Measurements from ENCODE around the gene SCNM1.

Gene SCNM1

DNA sequence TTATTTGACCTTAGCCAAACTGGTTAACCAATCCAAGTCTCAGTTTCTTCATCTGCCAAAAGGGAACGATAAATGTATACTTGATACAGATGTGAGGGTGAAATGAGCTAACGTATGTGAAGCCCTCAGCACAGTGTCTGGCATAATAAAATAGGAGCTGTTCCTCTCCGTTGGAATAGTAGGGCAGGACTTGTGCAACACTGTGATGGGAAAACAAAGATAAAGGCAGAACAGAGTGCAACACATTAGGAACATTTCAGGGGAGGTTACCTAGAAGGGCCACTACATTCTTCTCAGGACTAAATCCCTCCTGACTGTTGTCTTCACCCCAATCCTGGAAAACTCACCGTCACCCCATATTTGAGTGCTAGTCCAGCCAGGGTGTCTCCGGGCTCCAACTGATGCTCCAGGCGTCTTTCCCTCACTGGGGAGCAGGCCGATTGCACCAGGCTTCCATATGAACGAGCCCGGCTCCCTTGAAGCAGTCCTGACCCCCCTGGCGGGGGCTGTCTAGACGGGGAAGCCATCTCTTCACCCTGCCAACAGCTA is 1.1 kb upstream of the SCNM1 start:
- POLR2A ChIA-PET: interaction anchor here (0.8 to 3.3 kb wide), 9 partner anchors 8 to 158 kb away, joined by 3 to 23 read pairs (median 4); partner anchors contain the start of genes MINDY1, TMOD4, TNFAIP8L2 and VPS72
- TF ChIP-seq PRDM1 (tag by site-specific recombination; IDR thresholded peaks at IDR 0.05) (no peak), ZNF585B (tag by site-specific recombination; IDR thresholded peaks at IDR 0.05) (no peak), GLIS1 (tag by site-specific recombination; IDR thresholded peaks at IDR 0.05) (peak; percentile 57), SCRT2 (tag by site-specific recombination; IDR thresholded peaks at IDR 0.05) (0 out of 2 replicates have a peak, but pooled peaks have one; percentile 16), ZNF600 (tag by site-specific recombination; IDR thresholded peaks at IDR 0.05) (peak; percentile 12; the same call in 1 of the 2 replicates), ZXDB (tag by site-specific recombination; IDR thresholded peaks at IDR 0.05) (no peak)
- TF ChIP-seq, protein P1, sequence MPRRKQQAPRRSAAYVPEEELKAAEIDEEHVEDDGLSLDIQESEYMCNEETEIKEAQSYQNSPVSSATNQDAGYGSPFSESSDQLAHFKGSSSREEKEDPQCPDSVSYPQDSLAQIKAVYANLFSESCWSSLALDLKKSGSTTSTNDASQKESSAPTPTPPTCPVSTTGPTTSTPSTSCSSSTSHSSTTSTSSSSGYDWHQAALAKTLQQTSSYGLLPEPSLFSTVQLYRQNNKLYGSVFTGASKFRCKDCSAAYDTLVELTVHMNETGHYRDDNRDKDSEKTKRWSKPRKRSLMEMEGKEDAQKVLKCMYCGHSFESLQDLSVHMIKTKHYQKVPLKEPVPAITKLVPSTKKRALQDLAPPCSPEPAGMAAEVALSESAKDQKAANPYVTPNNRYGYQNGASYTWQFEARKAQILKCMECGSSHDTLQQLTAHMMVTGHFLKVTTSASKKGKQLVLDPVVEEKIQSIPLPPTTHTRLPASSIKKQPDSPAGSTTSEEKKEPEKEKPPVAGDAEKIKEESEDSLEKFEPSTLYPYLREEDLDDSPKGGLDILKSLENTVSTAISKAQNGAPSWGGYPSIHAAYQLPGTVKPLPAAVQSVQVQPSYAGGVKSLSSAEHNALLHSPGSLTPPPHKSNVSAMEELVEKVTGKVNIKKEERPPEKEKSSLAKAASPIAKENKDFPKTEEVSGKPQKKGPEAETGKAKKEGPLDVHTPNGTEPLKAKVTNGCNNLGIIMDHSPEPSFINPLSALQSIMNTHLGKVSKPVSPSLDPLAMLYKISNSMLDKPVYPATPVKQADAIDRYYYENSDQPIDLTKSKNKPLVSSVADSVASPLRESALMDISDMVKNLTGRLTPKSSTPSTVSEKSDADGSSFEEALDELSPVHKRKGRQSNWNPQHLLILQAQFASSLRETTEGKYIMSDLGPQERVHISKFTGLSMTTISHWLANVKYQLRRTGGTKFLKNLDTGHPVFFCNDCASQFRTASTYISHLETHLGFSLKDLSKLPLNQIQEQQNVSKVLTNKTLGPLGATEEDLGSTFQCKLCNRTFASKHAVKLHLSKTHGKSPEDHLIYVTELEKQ (tag by site-specific recombination; IDR thresholded peaks at IDR 0.05; ENCODE audit: borderline replicate concordance): no peak
- H3K4me3 ChIP-seq (ENCODE audit: low read depth, low read length): peak overlapping the region; percentile 82
- peaks cover 21 to 53% of the 10 kb centered on the region in 2 experiments for H3K36me3 ChIP-seq (ENCODE audit: control insufficient read depth in 2 of 2, insufficient read depth in 1 of 2, low read length in 2 of 2)
- H3K4me1 ChIP-seq (ENCODE audit: control insufficient read depth, insufficient read depth, low read length): peaks cover 6% of the 10 kb centered on the region; the same call in 1 of the 2 replicates
- peak overlapping the region; percentile 63 for H3K27ac ChIP-seq (ENCODE audit: extremely low read depth, low read depth, low read length)
- no peaks in the 10 kb centered on the region for H3K9me3 ChIP-seq (ENCODE audit: control insufficient read depth, insufficient read depth, low read depth, low read length)
- CTCF ChIA-PET: interaction anchor here (0.6 to 1.8 kb wide), 3 partner anchors 9 to 140 kb away, joined by 3 to 9 read pairs (median 4); partner anchors contain the start of gene TNFAIP8L2

DNA sequence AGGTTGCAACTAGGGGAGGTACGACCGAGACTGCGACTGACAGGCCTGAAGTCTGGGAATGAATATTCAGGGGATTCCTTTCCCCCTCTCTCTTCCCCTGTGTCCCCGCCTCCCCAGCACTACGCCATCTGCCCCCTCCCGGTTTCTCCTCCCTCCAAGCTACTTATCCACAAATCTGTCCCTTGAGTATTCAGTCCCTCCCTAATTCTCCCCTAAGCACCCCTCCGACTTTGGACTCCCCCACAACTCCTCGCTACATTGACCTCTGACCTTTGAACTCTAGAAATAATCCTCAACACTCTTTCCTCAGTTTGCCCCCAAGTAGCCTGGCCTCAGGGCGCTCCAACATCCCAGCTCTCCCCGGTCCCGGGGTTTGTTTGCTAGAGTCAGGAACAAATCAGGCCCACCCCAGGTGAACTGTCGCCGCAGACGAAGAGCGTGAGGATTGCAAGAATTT is 635 bp upstream of the SCNM1 start:
- Histone ChIP-seq H3K4me3 (ENCODE audit: low read depth, low read length) (peak overlapping the region; percentile 82), H3K9me3 (ENCODE audit: control insufficient read depth, insufficient read depth, low read depth, low read length) (no peaks in the 10 kb centered on the region), H3K4me1 (ENCODE audit: control insufficient read depth, insufficient read depth, low read length) (peaks cover 6% of the 10 kb centered on the region; the same call in 1 of the 2 replicates), H3K36me3 (ENCODE audit: control insufficient read depth in 2 of 2, insufficient read depth in 1 of 2, low read length in 2 of 2) (peaks cover 17 to 53% of the 10 kb centered on the region in 2 experiments), H3K27ac (ENCODE audit: extremely low read depth, low read depth, low read length) (peak overlapping the region; percentile 63)
- ChIA-PET CTCF (interaction anchor here (0.6 to 1.8 kb wide), 3 partner anchors 9 to 141 kb away, joined by 3 to 9 read pairs (median 4); partner anchors contain the start of gene TNFAIP8L2), POLR2A (interaction anchor here (0.8 to 3.3 kb wide), 9 partner anchors 9 to 159 kb away, joined by 3 to 23 read pairs (median 4); partner anchors contain the start of genes MINDY1, TMOD4, TNFAIP8L2 and VPS72)
- TF ChIP-seq ZBTB21 (tag by site-specific recombination; IDR thresholded peaks at IDR 0.05): peak; percentile 28
- TF ChIP-seq ZNF350 (tag by site-specific recombination; IDR thresholded peaks at IDR 0.05): no peak
- peak; percentile 68 for TF ChIP-seq KLF1 (tag by site-specific recombination; IDR thresholded peaks at IDR 0.05)
- TF ChIP-seq, protein P2, sequence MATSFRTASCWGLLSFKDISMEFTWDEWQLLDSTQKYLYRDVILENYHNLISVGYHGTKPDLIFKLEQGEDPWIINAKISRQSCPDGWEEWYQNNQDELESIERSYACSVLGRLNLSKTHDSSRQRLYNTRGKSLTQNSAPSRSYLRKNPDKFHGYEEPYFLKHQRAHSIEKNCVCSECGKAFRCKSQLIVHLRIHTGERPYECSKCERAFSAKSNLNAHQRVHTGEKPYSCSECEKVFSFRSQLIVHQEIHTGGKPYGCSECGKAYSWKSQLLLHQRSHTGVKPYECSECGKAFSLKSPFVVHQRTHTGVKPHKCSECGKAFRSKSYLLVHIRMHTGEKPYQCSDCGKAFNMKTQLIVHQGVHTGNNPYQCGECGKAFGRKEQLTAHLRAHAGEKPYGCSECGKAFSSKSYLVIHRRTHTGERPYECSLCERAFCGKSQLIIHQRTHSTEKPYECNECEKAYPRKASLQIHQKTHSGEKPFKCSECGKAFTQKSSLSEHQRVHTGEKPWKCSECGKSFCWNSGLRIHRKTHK (tag by site-specific recombination; IDR thresholded peaks at IDR 0.05): no peak
- TF ChIP-seq ZXDB (tag by site-specific recombination; IDR thresholded peaks at IDR 0.05): no peak; the same call in 1 of the 2 replicates
- TF ChIP-seq, protein P3, sequence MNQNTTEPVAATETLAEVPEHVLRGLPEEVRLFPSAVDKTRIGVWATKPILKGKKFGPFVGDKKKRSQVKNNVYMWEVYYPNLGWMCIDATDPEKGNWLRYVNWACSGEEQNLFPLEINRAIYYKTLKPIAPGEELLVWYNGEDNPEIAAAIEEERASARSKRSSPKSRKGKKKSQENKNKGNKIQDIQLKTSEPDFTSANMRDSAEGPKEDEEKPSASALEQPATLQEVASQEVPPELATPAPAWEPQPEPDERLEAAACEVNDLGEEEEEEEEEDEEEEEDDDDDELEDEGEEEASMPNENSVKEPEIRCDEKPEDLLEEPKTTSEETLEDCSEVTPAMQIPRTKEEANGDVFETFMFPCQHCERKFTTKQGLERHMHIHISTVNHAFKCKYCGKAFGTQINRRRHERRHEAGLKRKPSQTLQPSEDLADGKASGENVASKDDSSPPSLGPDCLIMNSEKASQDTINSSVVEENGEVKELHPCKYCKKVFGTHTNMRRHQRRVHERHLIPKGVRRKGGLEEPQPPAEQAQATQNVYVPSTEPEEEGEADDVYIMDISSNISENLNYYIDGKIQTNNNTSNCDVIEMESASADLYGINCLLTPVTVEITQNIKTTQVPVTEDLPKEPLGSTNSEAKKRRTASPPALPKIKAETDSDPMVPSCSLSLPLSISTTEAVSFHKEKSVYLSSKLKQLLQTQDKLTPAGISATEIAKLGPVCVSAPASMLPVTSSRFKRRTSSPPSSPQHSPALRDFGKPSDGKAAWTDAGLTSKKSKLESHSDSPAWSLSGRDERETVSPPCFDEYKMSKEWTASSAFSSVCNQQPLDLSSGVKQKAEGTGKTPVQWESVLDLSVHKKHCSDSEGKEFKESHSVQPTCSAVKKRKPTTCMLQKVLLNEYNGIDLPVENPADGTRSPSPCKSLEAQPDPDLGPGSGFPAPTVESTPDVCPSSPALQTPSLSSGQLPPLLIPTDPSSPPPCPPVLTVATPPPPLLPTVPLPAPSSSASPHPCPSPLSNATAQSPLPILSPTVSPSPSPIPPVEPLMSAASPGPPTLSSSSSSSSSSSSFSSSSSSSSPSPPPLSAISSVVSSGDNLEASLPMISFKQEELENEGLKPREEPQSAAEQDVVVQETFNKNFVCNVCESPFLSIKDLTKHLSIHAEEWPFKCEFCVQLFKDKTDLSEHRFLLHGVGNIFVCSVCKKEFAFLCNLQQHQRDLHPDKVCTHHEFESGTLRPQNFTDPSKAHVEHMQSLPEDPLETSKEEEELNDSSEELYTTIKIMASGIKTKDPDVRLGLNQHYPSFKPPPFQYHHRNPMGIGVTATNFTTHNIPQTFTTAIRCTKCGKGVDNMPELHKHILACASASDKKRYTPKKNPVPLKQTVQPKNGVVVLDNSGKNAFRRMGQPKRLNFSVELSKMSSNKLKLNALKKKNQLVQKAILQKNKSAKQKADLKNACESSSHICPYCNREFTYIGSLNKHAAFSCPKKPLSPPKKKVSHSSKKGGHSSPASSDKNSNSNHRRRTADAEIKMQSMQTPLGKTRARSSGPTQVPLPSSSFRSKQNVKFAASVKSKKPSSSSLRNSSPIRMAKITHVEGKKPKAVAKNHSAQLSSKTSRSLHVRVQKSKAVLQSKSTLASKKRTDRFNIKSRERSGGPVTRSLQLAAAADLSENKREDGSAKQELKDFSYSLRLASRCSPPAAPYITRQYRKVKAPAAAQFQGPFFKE (tag by site-specific recombination; IDR thresholded peaks at IDR 0.05; ENCODE audit: borderline replicate concordance): no peak
- TF ChIP-seq, protein P4, sequence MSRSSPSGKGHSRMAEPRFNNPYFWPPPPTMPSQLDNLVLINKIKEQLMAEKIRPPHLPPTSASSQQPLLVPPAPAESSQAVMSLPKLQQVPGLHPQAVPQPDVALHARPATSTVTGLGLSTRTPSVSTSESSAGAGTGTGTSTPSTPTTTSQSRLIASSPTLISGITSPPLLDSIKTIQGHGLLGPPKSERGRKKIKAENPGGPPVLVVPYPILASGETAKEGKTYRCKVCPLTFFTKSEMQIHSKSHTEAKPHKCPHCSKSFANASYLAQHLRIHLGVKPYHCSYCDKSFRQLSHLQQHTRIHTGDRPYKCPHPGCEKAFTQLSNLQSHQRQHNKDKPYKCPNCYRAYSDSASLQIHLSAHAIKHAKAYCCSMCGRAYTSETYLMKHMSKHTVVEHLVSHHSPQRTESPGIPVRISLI (tag by site-specific recombination; IDR thresholded peaks at IDR 0.05): no peak
- peak; percentile 99 for TF ChIP-seq ZNF335 (tag by site-specific recombination; conservative IDR thresholded peaks at IDR 0.05)
- no peak for TF ChIP-seq ZNF266 (tag by site-specific recombination; IDR thresholded peaks at IDR 0.05; ENCODE audit: low read depth)
- TF ChIP-seq, protein P5, sequence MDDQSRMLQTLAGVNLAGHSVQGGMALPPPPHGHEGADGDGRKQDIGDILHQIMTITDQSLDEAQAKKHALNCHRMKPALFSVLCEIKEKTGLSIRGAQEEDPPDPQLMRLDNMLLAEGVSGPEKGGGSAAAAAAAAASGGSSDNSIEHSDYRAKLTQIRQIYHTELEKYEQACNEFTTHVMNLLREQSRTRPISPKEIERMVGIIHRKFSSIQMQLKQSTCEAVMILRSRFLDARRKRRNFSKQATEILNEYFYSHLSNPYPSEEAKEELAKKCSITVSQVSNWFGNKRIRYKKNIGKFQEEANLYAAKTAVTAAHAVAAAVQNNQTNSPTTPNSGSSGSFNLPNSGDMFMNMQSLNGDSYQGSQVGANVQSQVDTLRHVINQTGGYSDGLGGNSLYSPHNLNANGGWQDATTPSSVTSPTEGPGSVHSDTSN (CRISPR knock-in tag; IDR thresholded peaks at IDR 0.05): no peak
- TF ChIP-seq GFI1B (tag by site-specific recombination; IDR thresholded peaks at IDR 0.05): peak; percentile 71
- no peak for TF ChIP-seq ZNF133 (tag by site-specific recombination; IDR thresholded peaks at IDR 0.05)
- 0 out of 2 replicates have a peak, but pooled peaks have one; percentile 80 for TF ChIP-seq TRIM28 (IDR thresholded peaks at IDR 0.05; ENCODE audit: borderline replicate concordance, low read length)
- 0 out of 2 replicates have a peak, but pooled peaks have one; percentile 27 for TF ChIP-seq GLIS1 (tag by site-specific recombination; IDR thresholded peaks at IDR 0.05)
- peak; percentile 73; the same call in 1 of the 2 replicates for TF ChIP-seq SP3 (tag by site-specific recombination; IDR thresholded peaks at IDR 0.05)

Data from HEK293 (cell line).